ENCODE results near the gene ATP2C2. TPM values are rescaled to one million over a fixed set of nuclear protein-coding genes. Genes with fewer than 3 reads are reported as not detected.

The ATP2C2 gene
- total and polyA plus RNA-seq, 2 of the 8 experiments (the other 6 are each of a cell fraction or from before 2014, with no cell fraction given): 1.2 to 2.8 TPM

- FAIRE-seq (no peak), DNase-seq (ENCODE audit: low read depth in 1 of 2, low spot score in 2 of 2) (no peak)
- H3K14ac ChIP-seq (ENCODE audit: insufficient read length): no peak overlapping the region
- no peaks in the 10 kb centered on the region for H3K23me2 ChIP-seq (ENCODE audit: low read depth, low read length)
- no peak overlapping the region for H3K18ac ChIP-seq (ENCODE audit: extremely low read depth, low read length)
- H3K4me2 ChIP-seq (ENCODE audit: insufficient read depth in 1 of 2, low read depth in 2 of 2, low read length in 2 of 2): no peak overlapping the region
- TF ChIP-seq CBX5 (IDR thresholded peaks at IDR 0.05; ENCODE audit: low read depth, low read length) (no peak), BACH1 (IDR thresholded peaks at IDR 0.05; ENCODE audit: low read length) (no peak), JUND (IDR thresholded peaks at IDR 0.05; ENCODE audit: low read length) (no peak), TAF7 (optimal IDR thresholded peaks at IDR 0.05; ENCODE audit: borderline replicate concordance, low read depth, low read length) (no peak), SRF (IDR thresholded peaks at IDR 0.05; ENCODE audit: low read depth, low read length) (no peak), EZH2 (IDR thresholded peaks at IDR 0.05; ENCODE audit: low read depth, low read length, severe bottlenecking) (no peak)
- no peak overlapping the region for H2BK20ac ChIP-seq (ENCODE audit: low read length)
- WGBS, 2 experiments (ENCODE audit: extremely low coverage in 1 of 2, insufficient coverage in 1 of 2, insufficient read length in 1 of 2, insufficient replicate concordance in 2 of 2, low coverage in 1 of 2, low lambda C conversion rate in 2 of 2, missing lambda C conversion rate in 1 of 2): 97% methylated on average over 9 of the region's 9 CpGs; no CpG with 5 or more reads in 1 of the 2 experiments
- no peaks in the 10 kb centered on the region; a peak in 1 of 7 replicates for H3K4me1 ChIP-seq (replicated peaks in 1 of 4; ENCODE audit: control insufficient read depth in 3 of 4, insufficient read depth in 4 of 4, low read length in 3 of 4)
- no peak overlapping the region for H3K23ac ChIP-seq (ENCODE audit: insufficient read length)
- H2AFZ ChIP-seq (ENCODE audit: low read length): no peak overlapping the region
- H4K8ac ChIP-seq (ENCODE audit: extremely low read depth, insufficient read depth, low read length): no peak overlapping the region
- no peak overlapping the region for H3K9ac ChIP-seq (replicated peaks in 1 of 4; ENCODE audit: extremely low read depth in 1 of 4, low read depth in 3 of 4, low read length in 3 of 4)
- no peak overlapping the region for H3K56ac ChIP-seq (replicated peaks; ENCODE audit: insufficient read length, low read depth, low read length)
- H3K79me2 ChIP-seq (ENCODE audit: control insufficient read depth in 1 of 2, insufficient read depth in 2 of 2, low read length in 2 of 2): no peaks in the 10 kb centered on the region
- H4K91ac ChIP-seq (replicated peaks; ENCODE audit: insufficient read length, low read length): no peak overlapping the region
- CTCF ChIA-PET (ENCODE audit: partially characterized antibody): interaction anchor here (1.1 to 3.3 kb wide), 5 partner anchors 11 to 168 kb away, joined by 3 to 10 read pairs (median 3); no protein-coding TSS in a partner anchor
- no peak overlapping the region for H2BK5ac ChIP-seq (ENCODE audit: low read depth, low read length)
- H3K4me3 ChIP-seq (ENCODE audit: extremely low read depth in 1 of 4, insufficient read depth in 2 of 4, low read depth in 3 of 4, low read length in 4 of 4): no peak overlapping the region
- POLR2A ChIA-PET (ENCODE audit: partially characterized antibody): interaction anchor here (0.6 kb wide), 1 partner anchor 107 kb away, joined by 3 read pairs; no protein-coding TSS in a partner anchor
- no peak overlapping the region for H4K5ac ChIP-seq (ENCODE audit: insufficient read length, low read depth, low read length)
- H2BK15ac ChIP-seq (ENCODE audit: low read length): no peak overlapping the region
- no peaks in the 10 kb centered on the region for H3K79me1 ChIP-seq (ENCODE audit: low read depth, low read length)
- no peak overlapping the region for H3K27ac ChIP-seq (ENCODE audit: low read depth, low read length)
- H3K27me3 ChIP-seq (replicated peaks in 1 of 4; ENCODE audit: control insufficient read depth in 3 of 4, extremely low read depth in 1 of 4, insufficient read depth in 3 of 4, low read length in 3 of 4): no peaks in the 10 kb centered on the region; a peak in 1 of 7 replicates
- no peak overlapping the region for H2AK5ac ChIP-seq (ENCODE audit: low read depth, low read length)
- H4K20me1 ChIP-seq (replicated peaks in 1 of 2; ENCODE audit: control insufficient read depth in 1 of 2, insufficient read depth in 2 of 2, low read length in 2 of 2): no peaks in the 10 kb centered on the region
- no peak overlapping the region for H3K4ac ChIP-seq (replicated peaks; ENCODE audit: insufficient read length, low read depth, low read length)
- H3K9me3 ChIP-seq (ENCODE audit: insufficient read depth in 2 of 2, low read depth in 1 of 2, low read length in 1 of 2): no peaks in the 10 kb centered on the region
- no peak overlapping the region for H2BK12ac ChIP-seq (ENCODE audit: low read depth, low read length)
- no peak overlapping the region for H2BK120ac ChIP-seq (replicated peaks; ENCODE audit: low read depth, low read length)
- no peaks in the 10 kb centered on the region for H3K36me3 ChIP-seq (ENCODE audit: control insufficient read depth in 2 of 4, insufficient read depth in 4 of 4, low read length in 3 of 4)
Observed at GRCh38 chr16:84455031-84455430, 86.7 kb downstream of the ATP2C2 start.

Measured in H1 (cell line).